Mesenchymal stem cell (in vitro differentiated cells and primary cell): ENCODE data around the gene RARS1.

ENCODE experiments used
- DNase-seq: peaks from one replicate; pipeline ENCODE4 v3.0.0-alpha.2; 2013
- H2AFZ ChIP-seq: one replicate; pipeline ENCODE4 v1.6.1; 2013; ENCODE audit warnings: low read depth, mild to moderate bottlenecking, control low read depth, inconsistent platforms, low read length, moderate library complexity
- H2AK5ac ChIP-seq: 2 replicates; pipeline ENCODE4 v1.6.1; 2013; ENCODE audit warnings: low read length, moderate library complexity, mild to moderate bottlenecking, inconsistent platforms; ENCODE audit not compliant: severe bottlenecking
- H2BK120ac ChIP-seq: one replicate; pipeline ENCODE4 v1.6.1; 2013; ENCODE audit warnings: low read depth, mild to moderate bottlenecking, inconsistent platforms, low read length, moderate library complexity
- H2BK12ac ChIP-seq, 2 experiments: one replicate each; pipeline ENCODE4 v1.6.1; 2013; ENCODE audit warnings: inconsistent platforms in 2 of 2, low read length in 2 of 2, mild to moderate bottlenecking in 2 of 2, moderate library complexity in 2 of 2, control low read depth in 1 of 2
- H2BK15ac ChIP-seq: one replicate; pipeline ENCODE4 v1.6.1; 2013; ENCODE audit warnings: mild to moderate bottlenecking, low read depth, inconsistent platforms; ENCODE audit not compliant: poor library complexity, severe bottlenecking
- H2BK5ac ChIP-seq: 2 replicates; pipeline ENCODE4 v1.6.1; 2013; ENCODE audit warnings: low read depth, mild to moderate bottlenecking, low read length, control low read depth, inconsistent platforms; ENCODE audit not compliant: poor library complexity, severe bottlenecking
- H3K14ac ChIP-seq, 2 experiments: one replicate each; pipeline ENCODE4 v1.6.1; 2013; ENCODE audit warnings: inconsistent platforms in 2 of 2, low read length in 2 of 2, control low read depth in 1 of 2, mild to moderate bottlenecking in 1 of 2, moderate library complexity in 1 of 2
- H3K18ac ChIP-seq, 2 experiments: one replicate each; pipeline ENCODE4 v1.6.1; 2013; ENCODE audit warnings: inconsistent platforms in 2 of 2, low read length in 2 of 2, control low read depth in 1 of 2, low read depth in 1 of 2, mild to moderate bottlenecking in 1 of 2
- H3K23ac ChIP-seq, 2 experiments: one replicate each; pipeline ENCODE4 v1.6.1; 2013; ENCODE audit warnings: inconsistent platforms in 2 of 2, low read length in 2 of 2, mild to moderate bottlenecking in 2 of 2, moderate library complexity in 2 of 2, control low read depth in 1 of 2
- H3K27ac ChIP-seq: 2 replicates; pipeline ENCODE4 v1.5.1; 2013; ENCODE audit warnings: mild to moderate bottlenecking, moderate library complexity, low read length, control low read depth, inconsistent platforms; ENCODE audit not compliant: poor library complexity, severe bottlenecking
- H3K27me3 ChIP-seq, 2 experiments: 2 replicates each; pipeline versions ENCODE4 v1.6.1 to v1.7.0; 2013; ENCODE audit warnings: low read length in 2 of 2, mild to moderate bottlenecking in 2 of 2, moderate library complexity in 2 of 2, control low read depth in 1 of 2, inconsistent platforms in 1 of 2; ENCODE audit not compliant: control insufficient read depth in 1 of 2, insufficient read depth in 1 of 2
- H3K36me3 ChIP-seq, 2 experiments: 2 replicates each; pipeline versions ENCODE4 v1.6.1 to v1.7.0; 2013; ENCODE audit warnings: low read length in 2 of 2, control low read depth in 1 of 2, inconsistent platforms in 1 of 2, low read depth in 1 of 2, mild to moderate bottlenecking in 1 of 2; ENCODE audit not compliant: insufficient read depth in 2 of 2, control insufficient read depth in 1 of 2
- H3K4ac ChIP-seq, 2 experiments: one replicate each; pipeline ENCODE4 v1.6.1; 2013; ENCODE audit warnings: inconsistent platforms in 2 of 2, low read length in 2 of 2, mild to moderate bottlenecking in 2 of 2, moderate library complexity in 2 of 2, control low read depth in 1 of 2, low read depth in 1 of 2
- H3K4me1 ChIP-seq: 2 replicates; pipeline ENCODE4 v1.6.1; 2013; ENCODE audit warnings: low read depth, low read length, control low read depth; ENCODE audit not compliant: control insufficient read depth, insufficient read depth
- H3K4me2 ChIP-seq: 2 replicates; pipeline ENCODE4 v1.6.1; 2013; ENCODE audit warnings: low read length, mild to moderate bottlenecking, inconsistent platforms; ENCODE audit not compliant: poor library complexity, severe bottlenecking
- H3K4me3 ChIP-seq, 2 experiments: 2 replicates each; pipeline versions ENCODE4 v1.5.1 to v1.7.0; 2013; ENCODE audit warnings: low read length in 2 of 2, mild to moderate bottlenecking in 2 of 2, control low read depth in 1 of 2, low read depth in 1 of 2; ENCODE audit not compliant: insufficient read depth in 1 of 2
- H3K79me1 ChIP-seq: replicated peaks from 2 replicates; pipeline ENCODE4 v1.6.1; 2013; ENCODE audit warnings: mild to moderate bottlenecking, control low read depth, low read length, inconsistent platforms; ENCODE audit not compliant: poor library complexity, severe bottlenecking
- H3K9ac ChIP-seq: 2 replicates; pipeline ENCODE4 v1.7.0; 2013; ENCODE audit warnings: mild to moderate bottlenecking, low read length, moderate library complexity
- H3K9me3 ChIP-seq: 2 replicates; pipeline ENCODE4 v1.7.0; 2013; ENCODE audit warnings: mild to moderate bottlenecking, low read length; ENCODE audit not compliant: control insufficient read depth
- H4K8ac ChIP-seq: one replicate; pipeline ENCODE4 v1.6.1; 2013; ENCODE audit warnings: inconsistent platforms, mild to moderate bottlenecking, low read length, moderate library complexity
- H4K91ac ChIP-seq: one replicate; pipeline ENCODE4 v1.6.1; 2013; ENCODE audit warnings: mild to moderate bottlenecking, low read length, inconsistent platforms
- WGBS: methylation state at CpG from one replicate; pipeline ENCODE4 v1.1.7; 2013; ENCODE audit warnings: mixed read lengths; 5-methylcytosine and 5-hydroxymethylcytosine counted together

RARS1 gene

GRCh38 chr5:168529374-168530234 is 43.3 kb downstream of the RARS1 start:
- Histone ChIP-seq H3K9ac (no peak overlapping the region), H3K79me1 (no peaks in the 10 kb centered on the region), H2AK5ac (no peak overlapping the region), H3K4me3 (peak overlapping the region; percentile 51 to 63), H3K9me3 (peaks cover 4% of the 10 kb centered on the region), H3K14ac (peak overlapping the region in 1 of 2 experiments; percentile 61), H3K27ac (no peak overlapping the region), H3K4ac (no peak overlapping the region), H4K91ac (peak overlapping the region; percentile 47), H2BK15ac (no peak overlapping the region), H3K4me1 (peaks cover 12% of the 10 kb centered on the region), H3K4me2 (peak overlapping the region; percentile 73), H3K27me3 (peaks cover 38 to 48% of the 10 kb centered on the region in 2 experiments), H2AFZ (peak overlapping the region; percentile 64), H3K23ac (peak overlapping the region in 1 of 2 experiments; percentile 97), H2BK12ac (no peak overlapping the region), H3K36me3 (peaks cover 0 to 3% of the 10 kb centered on the region in 2 experiments), H4K8ac (no peak overlapping the region), H2BK120ac (no peak overlapping the region), H3K18ac (peak overlapping the region in 1 of 2 experiments; percentile 35), H2BK5ac (no peak overlapping the region)
- WGBS = 38% methylated on average over 61 of the region's 125 CpGs
- DNase-seq = peak; percentile 4

GRCh38 chr5:168530621-168531150 is 44.4 kb downstream of the RARS1 start:
- Histone ChIP-seq H3K36me3 (peaks cover 0 to 3% of the 10 kb centered on the region in 2 experiments), H4K8ac (no peak overlapping the region), H2AFZ (no peak overlapping the region), H3K23ac (no peak overlapping the region), H3K4me1 (peaks cover 12% of the 10 kb centered on the region), H3K14ac (no peak overlapping the region), H2BK5ac (no peak overlapping the region), H3K4me2 (no peak overlapping the region), H3K9me3 (peaks cover 4% of the 10 kb centered on the region), H3K9ac (no peak overlapping the region), H3K18ac (no peak overlapping the region), H2AK5ac (no peak overlapping the region), H2BK12ac (no peak overlapping the region), H3K4ac (no peak overlapping the region), H2BK15ac (no peak overlapping the region), H3K27ac (no peak overlapping the region), H3K4me3 (no peak overlapping the region), H3K79me1 (no peaks in the 10 kb centered on the region), H3K27me3 (peaks cover 38 to 53% of the 10 kb centered on the region in 2 experiments), H2BK120ac (no peak overlapping the region), H4K91ac (no peak overlapping the region)
- DNase-seq = no peak
- 87% methylated on average over 4 of the region's 4 CpGs for WGBS

- Histone ChIP-seq H4K91ac (no peak overlapping the region), H2BK15ac (no peak overlapping the region), H4K8ac (no peak overlapping the region), H2BK120ac (no peak overlapping the region), H3K27ac (no peak overlapping the region), H3K4me3 (no peak overlapping the region), H2BK12ac (no peak overlapping the region), H3K4me1 (peaks cover 12% of the 10 kb centered on the region), H3K27me3 (peaks cover 38 to 55% of the 10 kb centered on the region in 2 experiments), H3K4me2 (no peak overlapping the region), H3K9ac (no peak overlapping the region), H3K18ac (no peak overlapping the region), H3K4ac (no peak overlapping the region), H3K9me3 (peaks cover 4% of the 10 kb centered on the region), H3K36me3 (peaks cover 0 to 3% of the 10 kb centered on the region in 2 experiments), H3K79me1 (no peaks in the 10 kb centered on the region), H2BK5ac (no peak overlapping the region), H2AK5ac (no peak overlapping the region), H3K14ac (no peak overlapping the region), H3K23ac (no peak overlapping the region), H2AFZ (no peak overlapping the region)
- DNase-seq = no peak
- 73% methylated on average over 5 of the region's 5 CpGs for WGBS
These were observed 44.9 kb downstream of the RARS1 start for GRCh38 chr5:168531191-168531590.
